Measurements from ENCODE around the gene MYADM.

The MYADM gene

GRCh38 chr19:53874606-53874990 lies 6.9 kb downstream of the MYADM start:
- TF ChIP-seq CTCF (conservative IDR thresholded peaks at IDR 0.05; ENCODE audit: low read depth): no peak
- CTCF ChIA-PET: interaction anchor here (0.6 kb wide), 1 partner anchor 276 kb away, joined by 4 read pairs; no protein-coding TSS in a partner anchor
- DNase-seq (ENCODE audit: low spot score): no peak
- POLR2A ChIA-PET (ENCODE audit: low non-redundant PET): no interaction called here
- H3K27ac ChIP-seq: peak overlapping the region; percentile 6; the same call in 1 of the 2 replicates

- ChIA-PET CTCF (interaction anchor here (0.6 kb wide), 1 partner anchor 24 kb away, joined by 4 read pairs; no protein-coding TSS in a partner anchor), POLR2A (ENCODE audit: low non-redundant PET) (no interaction called here)
- TF ChIP-seq CTCF (conservative IDR thresholded peaks at IDR 0.05; ENCODE audit: low read depth): no peak
- no peak overlapping the region for H3K27ac ChIP-seq
- no peak for DNase-seq (ENCODE audit: low spot score)
Observed at GRCh38 chr19:53875602-53876325, 8.1 kb downstream of the MYADM start.

GRCh38 chr19:53876651-53877224 lies 9.1 kb downstream of the MYADM start:
- no peak overlapping the region for H3K27ac ChIP-seq
- POLR2A ChIA-PET (ENCODE audit: low non-redundant PET): no interaction called here
- CTCF ChIA-PET: interaction anchor here (0.6 kb wide), 1 partner anchor 25 kb away, joined by 4 read pairs; no protein-coding TSS in a partner anchor
- TF ChIP-seq CTCF (conservative IDR thresholded peaks at IDR 0.05; ENCODE audit: low read depth): no peak
- DNase-seq (ENCODE audit: low spot score): no peak

GRCh38 chr19:53877361-53877766 lies 9.7 kb downstream of the MYADM start:
- no peak for DNase-seq (ENCODE audit: low spot score)
- CTCF ChIA-PET: no interaction called here
- no peak for TF ChIP-seq CTCF (conservative IDR thresholded peaks at IDR 0.05; ENCODE audit: low read depth)
- POLR2A ChIA-PET (ENCODE audit: low non-redundant PET): no interaction called here
- H3K27ac ChIP-seq: no peak overlapping the region

- no peak for DNase-seq (ENCODE audit: low spot score)
- ChIA-PET CTCF (interaction anchor here (0.5 kb wide), 1 partner anchor 19 kb away, joined by 5 read pairs; no protein-coding TSS in a partner anchor), POLR2A (ENCODE audit: low non-redundant PET) (no interaction called here)
- peak overlapping the region; percentile 47 for H3K27ac ChIP-seq
- TF ChIP-seq CTCF (conservative IDR thresholded peaks at IDR 0.05; ENCODE audit: low read depth): no peak
Observed at GRCh38 chr19:53878776-53879139, 11.1 kb downstream of the MYADM start.

- ChIA-PET POLR2A (ENCODE audit: low non-redundant PET) (interaction anchor here (0.6 kb wide), 1 partner anchor 9 kb away, joined by 3 read pairs; no protein-coding TSS in a partner anchor), CTCF (interaction anchor here (0.5 kb wide), 1 partner anchor 20 kb away, joined by 5 read pairs; no protein-coding TSS in a partner anchor)
- peak; percentile 88 for DNase-seq (ENCODE audit: low spot score)
Observed at GRCh38 chr19:53879140-53880081, 11.7 kb downstream of the MYADM start.

More at GRCh38 chr19:53879140-53880081, 11.7 kb downstream of the MYADM start:
- peak overlapping the region; percentile 47 for H3K27ac ChIP-seq
- TF ChIP-seq CTCF (conservative IDR thresholded peaks at IDR 0.05; ENCODE audit: low read depth): no peak
